NCI-H460 (cell line): Measurements from ENCODE around the gene EPHA1. TPM values are rescaled to one million over a fixed set of nuclear protein-coding genes. Genes with fewer than 3 reads are reported as not detected.

Experiments used
- DNase-seq: peaks from one replicate; pipeline ENCODE4 v3.0.0-alpha.2; 2016; ENCODE audit warnings: low read depth; ENCODE audit errors: extremely low read depth
- total RNA-seq: library from RNA; depleted of rRNA; stranded (reverse); fragments of >200 nt; shearing (Covaris generic); gene quantifications from 2 replicates; pipeline ENCODE4 v1.2.3, GENCODE V29; 2014

The EPHA1 gene
- total RNA-seq, 1 experiment from 2014 or later, result not detected

GRCh38 chr7:143375298-143376034 is 33.2 kb downstream of the EPHA1 start:
- DNase-seq, result no peak

DNA sequence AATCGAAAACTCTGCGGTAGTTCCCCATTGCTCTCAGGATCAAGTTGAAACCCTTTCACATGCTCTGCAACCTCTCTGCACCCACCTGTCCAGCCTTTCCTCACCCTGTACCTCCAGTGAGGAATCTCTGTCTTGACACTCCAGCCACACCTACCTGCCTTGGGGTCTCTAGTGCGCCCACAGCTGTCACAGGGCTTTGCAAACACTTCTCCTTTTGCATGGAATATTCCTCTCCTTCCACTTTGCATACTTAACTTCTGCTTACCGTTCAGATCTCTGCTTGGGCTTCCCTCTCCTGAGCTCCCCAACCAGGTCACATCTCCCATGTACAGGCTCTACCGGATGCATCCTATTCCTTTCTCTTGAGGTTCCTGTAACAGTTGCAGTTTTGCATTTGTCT is 34.1 kb downstream of the EPHA1 start:
- DNase-seq, result no peak

- DNase-seq, result no peak
Observed at GRCh38 chr7:143373255-143373794, 35.3 kb downstream of the EPHA1 start.

DNA sequence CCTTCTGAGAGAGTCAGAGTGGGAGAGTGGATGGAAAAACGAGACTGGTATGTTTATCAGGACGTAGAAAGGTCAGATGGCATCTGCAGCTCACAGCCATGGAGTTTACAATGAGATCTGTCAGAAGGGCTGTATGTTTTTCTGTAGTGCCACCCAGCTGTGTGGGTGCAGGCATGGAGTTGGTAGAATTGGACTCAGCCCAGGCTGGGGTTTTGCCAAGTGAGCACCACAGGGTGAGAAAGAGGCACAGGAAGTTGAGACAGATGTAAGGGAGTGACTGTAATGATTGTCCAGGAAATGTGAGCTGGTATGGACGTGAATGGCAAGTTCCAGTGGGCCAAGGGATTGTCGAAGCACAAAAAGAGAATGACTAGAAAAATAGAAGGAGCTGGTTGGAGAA is 36.6 kb downstream of the EPHA1 start:
- peak; percentile 57 for DNase-seq

DNA sequence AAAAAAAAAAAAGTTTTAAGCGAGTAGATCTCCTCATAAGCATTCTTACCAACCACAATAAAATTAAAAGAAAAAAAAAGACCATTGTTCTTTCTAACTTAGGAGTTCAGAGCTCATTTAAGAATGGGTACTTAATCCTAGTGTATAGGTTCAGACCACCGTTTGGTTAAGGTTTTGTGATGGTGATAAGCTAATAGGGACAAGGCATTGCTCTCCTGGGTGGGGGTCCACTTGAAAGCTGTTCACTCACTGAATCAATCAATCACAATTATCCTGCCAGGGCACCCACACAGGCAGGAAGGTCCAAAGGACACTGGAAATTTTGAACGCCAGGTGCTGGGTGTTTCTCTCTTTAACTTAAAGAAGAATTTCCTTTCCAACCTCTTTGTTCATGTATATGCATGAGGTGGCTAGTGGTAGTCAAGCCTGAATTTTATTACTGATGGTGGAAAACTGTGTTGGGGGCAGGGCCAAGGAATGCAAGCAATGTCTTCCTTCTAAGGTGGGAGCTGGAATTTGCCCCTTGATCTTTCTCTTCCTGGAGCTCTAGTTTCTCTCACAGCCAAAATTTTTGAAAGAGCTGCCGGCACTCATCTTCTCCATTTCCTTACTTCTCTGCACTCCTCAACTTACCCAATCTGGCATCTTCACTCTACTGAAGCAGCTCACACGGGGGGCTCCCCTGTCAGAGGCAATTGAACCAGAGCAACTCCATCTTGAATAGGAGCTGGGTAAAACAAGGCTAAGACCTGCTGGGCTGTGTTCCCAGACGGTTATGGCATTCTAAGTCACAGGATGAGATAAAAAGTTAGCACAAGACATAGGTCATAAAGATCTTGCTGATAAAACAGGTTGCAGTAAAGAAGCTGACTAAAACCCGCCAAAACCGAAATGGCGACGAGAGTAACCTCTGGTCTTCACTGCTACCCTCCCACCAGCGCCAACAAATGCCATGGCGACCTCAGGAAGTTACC is 38.7 kb downstream of the EPHA1 start:
- no peak for DNase-seq

DNA sequence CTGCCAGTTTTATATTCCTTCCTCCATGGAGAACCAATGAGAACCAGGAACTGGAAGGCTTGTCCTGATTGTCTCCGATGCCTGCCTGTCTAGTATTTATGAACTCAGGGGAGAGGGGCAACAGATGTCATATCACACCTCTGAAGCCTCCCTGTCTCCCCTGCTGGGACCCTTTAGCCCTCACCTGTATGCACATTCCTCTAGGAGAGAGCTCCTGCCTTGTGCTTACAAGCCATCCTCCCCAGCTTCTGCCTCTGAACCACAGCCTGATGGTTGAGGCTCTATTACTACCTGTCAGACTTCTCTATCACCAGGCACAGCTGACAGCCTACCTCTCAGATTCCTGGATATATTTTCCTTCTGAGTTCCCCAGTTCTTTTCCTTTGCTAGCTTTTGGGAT is 40.3 kb downstream of the EPHA1 start:
- no peak for DNase-seq

DNA sequence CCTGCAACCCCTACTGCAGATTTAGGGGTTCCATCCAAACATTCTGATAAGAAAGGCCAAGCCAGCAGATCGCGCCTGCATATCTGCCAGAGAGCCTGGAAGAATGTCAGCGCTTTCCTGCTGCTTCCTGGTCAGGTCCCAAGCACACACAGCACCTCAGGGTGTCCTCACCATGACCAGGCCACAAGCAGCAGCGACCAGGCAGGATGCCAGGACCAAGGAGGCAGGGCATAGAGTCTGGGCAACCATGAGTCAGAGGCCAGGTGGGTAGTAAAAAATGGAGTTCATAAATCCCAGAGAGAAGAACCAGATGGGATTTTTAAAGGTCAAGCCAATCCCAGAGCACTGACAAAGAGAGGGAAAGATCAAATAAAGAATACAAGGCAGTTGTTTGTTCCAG is 40.7 kb downstream of the EPHA1 start:
- DNase-seq, result no peak

DNA sequence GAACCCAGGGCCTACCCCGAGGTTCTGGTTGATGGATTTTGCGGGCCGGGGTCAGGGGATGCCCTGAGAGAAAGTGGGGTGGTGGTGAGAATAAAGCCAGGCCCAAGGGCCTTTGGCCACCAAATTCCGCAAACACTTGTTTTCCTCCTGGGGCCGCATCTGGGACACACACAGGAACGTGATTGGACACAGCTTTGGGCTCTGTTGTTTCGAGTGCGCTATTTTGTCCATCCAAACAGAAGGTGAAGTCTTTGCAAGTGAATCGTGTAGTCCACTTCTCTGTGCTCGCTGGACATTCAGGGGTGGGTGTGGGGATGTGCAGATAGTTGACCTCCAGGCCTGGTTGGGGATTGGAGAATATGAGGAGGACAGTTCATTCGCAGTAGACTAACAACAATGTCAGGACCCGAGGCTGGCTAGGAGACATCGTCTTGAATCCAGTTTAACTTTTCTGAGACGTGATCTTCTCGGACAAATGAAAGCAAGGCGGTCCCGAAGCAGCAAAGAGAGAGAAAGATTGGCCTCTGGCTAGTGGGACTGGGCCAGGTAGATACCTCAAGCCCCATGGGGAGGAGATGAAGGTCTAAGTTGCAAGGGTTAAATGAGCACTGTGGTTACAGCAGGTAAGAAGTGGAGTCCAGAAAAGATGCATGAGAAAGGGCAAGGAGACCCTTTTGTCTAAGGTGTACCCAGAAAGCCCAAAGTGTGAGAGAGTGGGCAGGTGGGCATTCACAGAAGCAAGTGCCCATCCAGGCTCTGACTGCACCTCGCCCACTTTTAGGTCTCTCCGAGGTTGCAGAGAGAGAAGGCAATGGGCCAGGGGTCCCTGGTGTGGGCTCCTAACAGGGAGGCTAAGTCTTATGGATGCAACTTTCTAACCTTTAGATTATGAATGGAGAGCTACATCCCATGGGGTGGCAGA is 45.4 kb downstream of the EPHA1 start:
- no peak for DNase-seq

- DNase-seq, result no peak
Observed at GRCh38 chr7:143362131-143363015, 46.3 kb downstream of the EPHA1 start, which contains the start of gene FAM131B. FAM131B (minus strand) TSS chr7:143362713; CDS start chr7:143362603, 110 bp downstream.

DNA sequence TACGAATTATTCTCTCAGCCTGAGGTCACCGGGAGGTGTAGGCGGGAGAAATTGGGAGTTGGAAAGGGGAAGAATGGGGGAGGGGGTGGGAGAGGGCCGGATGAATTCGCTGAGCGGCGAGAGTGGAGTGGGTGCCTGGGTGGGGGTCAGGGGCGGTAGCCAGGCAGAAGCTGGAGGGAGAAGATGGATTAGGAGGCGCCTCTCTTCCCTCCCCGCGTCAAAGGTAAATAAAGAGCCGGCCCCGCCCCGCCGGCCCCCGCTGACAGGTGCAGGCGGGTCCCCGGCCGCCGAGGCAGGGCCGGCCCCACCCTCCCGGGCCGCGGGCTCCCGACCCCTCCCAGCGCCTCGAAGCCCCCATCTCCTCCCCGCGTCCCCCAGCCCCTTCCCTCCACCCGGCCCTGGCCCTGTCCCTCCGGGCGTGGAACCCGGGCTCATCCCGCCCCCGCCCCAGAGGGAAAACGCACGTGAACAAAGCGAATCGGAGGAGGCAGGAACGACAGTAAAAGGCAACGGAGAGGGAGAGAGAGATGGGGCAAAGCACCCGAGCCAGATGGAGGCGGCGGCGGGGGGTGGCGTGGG is 47.0 kb downstream of the EPHA1 start:
- DNase-seq, result no peak

DNA sequence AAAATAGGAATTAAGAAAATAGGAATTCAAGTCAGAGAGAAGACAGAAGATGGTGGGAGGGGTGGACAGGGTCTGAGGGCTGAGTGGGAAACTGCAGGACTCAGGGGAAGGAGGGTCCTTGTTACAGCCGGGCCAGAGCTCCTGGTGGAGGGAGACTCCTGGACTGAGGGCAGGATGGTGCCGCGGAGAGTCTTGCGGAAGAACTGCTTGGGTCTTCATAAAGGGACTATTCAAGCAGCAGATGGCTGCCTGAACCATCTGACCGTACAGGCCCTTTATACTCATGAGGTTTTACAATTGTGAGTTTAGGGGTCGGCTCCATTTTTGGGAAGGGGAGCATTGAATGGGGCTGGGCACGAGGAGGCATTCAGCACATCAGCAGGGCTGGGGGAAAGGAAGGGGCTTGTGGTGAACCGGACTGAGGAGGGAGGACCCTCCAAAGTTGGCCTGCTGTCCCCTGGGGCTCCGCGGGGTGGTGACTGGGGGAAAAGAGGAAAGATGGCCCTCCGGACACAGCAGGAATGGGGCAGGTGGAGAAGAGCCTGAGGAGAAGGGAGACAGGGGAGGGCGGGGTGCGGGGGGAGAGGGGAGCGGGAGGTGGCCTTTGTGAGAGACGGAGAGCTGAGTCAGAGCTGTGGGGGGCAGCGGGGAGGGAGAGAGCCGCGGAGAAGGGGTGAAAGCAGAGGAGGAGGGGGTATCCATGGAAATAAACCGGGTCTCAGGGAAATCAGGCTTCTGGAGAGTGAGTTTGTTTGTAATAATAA is 47.7 kb downstream of the EPHA1 start:
- no peak for DNase-seq

DNA sequence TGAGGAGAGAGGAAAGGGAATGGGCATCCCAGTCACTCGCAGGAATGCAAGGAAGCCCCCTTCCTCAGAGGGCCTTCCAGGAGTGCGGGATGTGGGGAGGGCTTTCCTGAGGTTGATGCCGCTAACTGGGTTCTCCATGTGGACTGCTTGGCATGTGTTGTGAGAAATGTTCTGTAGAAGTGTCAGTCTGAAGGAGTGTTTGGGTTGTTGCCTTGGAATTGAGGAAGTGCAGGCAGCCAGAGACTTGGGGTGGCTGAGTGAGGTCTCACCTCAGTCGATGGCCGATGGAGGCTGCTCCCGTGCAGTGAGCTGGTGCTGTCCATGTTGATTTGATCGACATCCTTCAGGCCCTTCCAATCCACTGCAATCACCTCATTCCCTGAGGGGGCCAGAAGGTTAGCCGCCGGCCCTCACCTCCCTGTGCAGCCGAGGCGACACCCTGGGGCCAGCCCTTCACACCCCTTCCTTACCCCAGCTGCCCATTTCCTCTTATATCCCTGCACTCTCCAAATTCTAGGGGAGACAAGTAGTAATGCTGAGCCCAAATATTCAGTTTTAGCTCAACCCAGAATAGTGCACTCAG is 48.8 kb downstream of the EPHA1 start:
- no peak for DNase-seq

- no peak for DNase-seq
Observed at GRCh38 chr7:143358626-143359025, 50.0 kb downstream of the EPHA1 start.

GRCh38 chr7:143356414-143357050 is 52.1 kb downstream of the EPHA1 start:
- no peak for DNase-seq

DNA sequence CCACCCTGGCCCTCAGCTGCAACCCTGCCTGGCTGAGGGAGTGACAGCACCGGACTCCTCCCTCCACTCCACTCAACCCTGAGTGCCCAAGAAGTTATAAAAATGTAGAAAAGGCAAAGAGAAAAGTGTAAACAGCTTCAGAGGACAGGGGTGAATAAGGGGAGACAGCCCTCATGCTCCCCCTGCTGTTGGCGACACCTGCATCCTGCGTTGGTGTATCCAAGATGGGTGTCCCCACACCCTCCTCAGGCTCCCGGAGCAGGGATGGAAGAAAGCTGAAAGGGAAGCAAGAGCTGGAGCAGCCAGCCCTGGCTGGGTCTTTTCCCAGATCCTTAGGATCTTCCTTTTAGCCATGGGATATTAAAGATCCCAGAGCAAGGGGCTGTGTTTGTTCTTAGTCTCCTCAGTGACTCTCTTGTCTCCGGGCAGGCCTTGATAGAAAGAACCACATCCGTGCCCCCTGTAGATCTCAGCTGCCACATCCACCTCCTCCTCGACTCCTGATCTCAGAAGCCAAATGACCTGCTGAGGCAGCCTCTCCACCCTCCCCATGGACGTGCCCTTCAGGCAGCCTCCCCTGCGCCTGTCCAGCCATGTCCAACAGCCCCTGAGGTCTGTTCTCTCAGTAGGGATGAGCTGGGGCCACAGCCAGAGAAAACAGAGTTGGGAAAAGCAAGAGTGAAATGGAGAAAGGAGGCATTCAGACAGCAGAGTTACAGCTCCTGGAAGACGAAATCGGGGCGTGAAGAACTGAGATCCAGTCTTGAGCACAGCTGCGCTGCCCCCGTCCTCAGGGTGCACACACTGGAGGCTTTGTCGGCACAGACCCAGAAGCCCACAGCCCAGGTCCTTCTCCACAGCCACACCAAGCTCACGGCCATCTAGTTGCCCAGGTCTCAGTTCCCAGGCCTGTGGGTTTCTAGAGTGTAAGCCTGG is 52.9 kb downstream of the EPHA1 start:
- no peak for DNase-seq

DNA sequence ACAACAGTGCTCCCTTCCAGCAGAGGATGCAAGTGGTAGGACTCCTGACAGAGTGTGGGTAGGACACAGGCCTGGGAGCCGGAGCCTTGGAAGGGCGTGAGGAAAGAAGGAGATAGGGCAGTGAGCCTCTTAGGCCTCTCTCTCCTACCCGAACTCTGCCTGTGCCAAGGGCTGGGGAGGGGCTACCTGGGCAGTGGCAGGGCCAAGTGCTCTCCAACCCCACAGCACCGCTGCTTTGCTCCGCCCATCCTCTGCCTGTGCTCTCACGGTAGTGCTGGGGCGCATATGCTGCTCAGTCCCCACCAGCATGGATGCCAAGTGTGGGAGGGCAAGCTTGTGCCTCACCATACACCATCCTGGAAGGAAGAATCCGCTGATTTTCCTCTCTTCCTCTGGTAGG is 53.7 kb downstream of the EPHA1 start:
- no peak for DNase-seq
